Psoas muscle (tissue), 8 donors: ENCODE data around the gene CNN2. TPM values are rescaled to one million over a fixed set of nuclear protein-coding genes. Genes with fewer than 3 reads are reported as not detected.
A peak's percentile ranks its signal among the peaks of the same experiment; 100 is the strongest.

Experiments used
- ATAC-seq, 4 donors: fragments of 200-7000 bp; cut with Tn5 transposase; one replicate each; pipeline ENCODE4 v1.9.1; 2020; ENCODE audit warnings: moderate library complexity in 3 of 4, mild to moderate bottlenecking in 2 of 4
- DNase-seq, 2 donors: peaks; one replicate each; pipeline ENCODE4 v3.0.0-alpha.2; 2020
- H3K27ac ChIP-seq: fragments of 200-600 bp; one replicate; pipeline ENCODE4 v1.8.0; 2022
- H3K27me3 ChIP-seq, 3 donors: fragments of 200-600 bp in 1 of 3; one replicate each; pipeline versions ENCODE4 v1.6.1 to v1.8.0; 2013 to 2022; ENCODE audit warnings: low read length in 2 of 3, mild to moderate bottlenecking in 2 of 3, moderate library complexity in 1 of 3; ENCODE audit not compliant: insufficient read depth in 3 of 3
- H3K36me3 ChIP-seq, 2 donors: fragments of 200-600 bp in 1 of 2; one replicate each; pipeline versions ENCODE4 v1.6.1 to v1.8.0; 2013 to 2022; ENCODE audit warnings: low read depth in 1 of 2, mild to moderate bottlenecking in 1 of 2, moderate library complexity in 1 of 2; ENCODE audit not compliant: insufficient read depth in 1 of 2
- H3K4me1 ChIP-seq: fragments of 200-600 bp; one replicate; pipeline ENCODE4 v1.8.0; 2022
- H3K4me3 ChIP-seq: fragments of 200-600 bp; one replicate; pipeline ENCODE4 v1.8.0; 2022; ENCODE audit warnings: mild to moderate bottlenecking
- H3K9me3 ChIP-seq: fragments of 200-600 bp; one replicate; pipeline ENCODE4 v1.8.0; 2022
- CTCF ChIP-seq: fragments of 200-600 bp; IDR thresholded peaks from one replicate; pipeline ENCODE4 v1.8.0; 2022; ENCODE audit warnings: antibody characterized with exemption
- WGBS, 3 donors: extraction: QIAGEN DNeasy Blood & Tissue Kit; methylation state at CpG; one replicate each; pipeline versions ENCODE4 v1.1.6 to v1.1.7; 2013; 5-methylcytosine and 5-hydroxymethylcytosine counted together
- intact Hi-C, 2 donors: fragments of 100-400 bp; cut with DNase I; formaldehyde crosslinking; loops; one replicate each; pipeline versions ENCODE4 v1.11.0 to v1.14.2; 2022
- polyA plus RNA-seq, 3 donors: library from polyadenylated mRNA; stranded (reverse); fragments of 200-250 nt; gene quantifications; one replicate each; pipeline ENCODE4 v1.2.3, GENCODE V29; 2013
- total RNA-seq, 4 donors: library from RNA; stranded (reverse); fragmentation: NEBNext Ultra II Directional in 2 of 4; extraction: Animal tissue kit (Norgen Biotek cat#: 25700) in 2 of 4; gene quantifications; one replicate each; pipeline versions ENCODE4 v1.2.1 to v1.2.4, GENCODE V29; 2021 to 2023
- donor health status: healthy with polysubstance abuse.
- donor health status: DM: no; HTN: no; CAD: no; lungs with moderate emphysema.
- donor health status: Bipolar disorder and iron deficiency.
- donor health status: healthy.
- donor health status: DM: yes; HTN: yes; CAD: no.
- donor health status: DM: no; HTN: no; CAD: no.
- donor health status: DM: no; HTN: no; CAD: no.
- donor health status: DM: yes; HTN: yes; CAD: no.

CNN2 gene
- total and polyA plus RNA-seq, 7 donors: 1.7 to 9.5 (median 6.3) TPM

- DNase-seq (peak; percentile 83 to 88), ATAC-seq (peak; percentile 44 to 76 (median 48))
- peaks cover 0 to 28% of the 10 kb centered on the region in 2 donors for H3K36me3 ChIP-seq
- WGBS, 3 donors: 21 to 33% (median 24%) methylated on average over 36 to 43 of the region's 43 CpGs
- peak overlapping the region; percentile 82 for H3K27ac ChIP-seq
- H3K27me3 ChIP-seq: no peaks in the 10 kb centered on the region
- TF ChIP-seq CTCF: no peak
- H3K9me3 ChIP-seq: no peaks in the 10 kb centered on the region
- H3K4me1 ChIP-seq: peaks cover 32% of the 10 kb centered on the region
- peak overlapping the region; percentile 74 for H3K4me3 ChIP-seq
- intact Hi-C loops: loop anchor here (5.0 kb wide), 1 partner anchor 50 kb away; no protein-coding TSS in a partner anchor
Observed at GRCh38 chr19:1041835-1042685, 15.7 kb downstream of the CNN2 start.

- intact Hi-C loops: loop anchor here (5.0 kb wide), 1 partner anchor 49 kb away; no protein-coding TSS in a partner anchor
- peak overlapping the region; percentile 74 for H3K4me3 ChIP-seq
- peaks cover 32% of the 10 kb centered on the region for H3K4me1 ChIP-seq
- H3K36me3 ChIP-seq: peaks cover 0 to 35% of the 10 kb centered on the region in 2 donors
- H3K27ac ChIP-seq: peak overlapping the region; percentile 82
- ATAC-seq: no peak
- DNase-seq: peak; percentile 25 to 64
- no peaks in the 10 kb centered on the region for H3K27me3 ChIP-seq
- no peaks in the 10 kb centered on the region for H3K9me3 ChIP-seq
- no peak for TF ChIP-seq CTCF
- 47 to 56% (median 53%) methylated on average over 23 of the region's 23 CpGs for WGBS, 3 donors
Observed at GRCh38 chr19:1042689-1043511, 16.5 kb downstream of the CNN2 start.

- no peak overlapping the region for H3K27ac ChIP-seq
- H3K9me3 ChIP-seq: no peaks in the 10 kb centered on the region
- WGBS, 3 donors: 79 to 84% (median 83%) methylated on average over 10 of the region's 10 CpGs
- intact Hi-C loops: no loop called here
- ATAC-seq (peak in 1 of 4 donors; percentile 10), DNase-seq (peak; percentile 20 to 64)
- TF ChIP-seq CTCF: no peak
- no peaks in the 10 kb centered on the region for H3K27me3 ChIP-seq
- H3K36me3 ChIP-seq: peaks cover 0 to 35% of the 10 kb centered on the region in 2 donors
- peaks cover 22% of the 10 kb centered on the region for H3K4me1 ChIP-seq
- no peak overlapping the region for H3K4me3 ChIP-seq
Observed at GRCh38 chr19:1045247-1045603, 18.8 kb downstream of the CNN2 start.

- peak in 1 of 2 donors; percentile 10 for DNase-seq
- Histone ChIP-seq H3K27ac (no peak overlapping the region), H3K36me3 (peaks cover 0 to 35% of the 10 kb centered on the region in 2 donors), H3K4me1 (peaks cover 14% of the 10 kb centered on the region), H3K4me3 (no peak overlapping the region), H3K27me3 (no peaks in the 10 kb centered on the region), H3K9me3 (no peaks in the 10 kb centered on the region)
- WGBS, 3 donors: 85 to 92% (median 91%) methylated on average over 33 of the region's 33 CpGs
- no peak for ATAC-seq
- TF ChIP-seq CTCF: no peak
- intact Hi-C loops: no loop called here
Observed at GRCh38 chr19:1046117-1046626, 19.8 kb downstream of the CNN2 start.
